ENCODE results near the gene TBC1D9B. TPM values are rescaled to one million over a fixed set of nuclear protein-coding genes. Genes with fewer than 3 reads are reported as not detected.

TBC1D9B gene
- total RNA-seq, 4 donors from 2014 or later = 71.4 to 125 (median 100) TPM

DNA sequence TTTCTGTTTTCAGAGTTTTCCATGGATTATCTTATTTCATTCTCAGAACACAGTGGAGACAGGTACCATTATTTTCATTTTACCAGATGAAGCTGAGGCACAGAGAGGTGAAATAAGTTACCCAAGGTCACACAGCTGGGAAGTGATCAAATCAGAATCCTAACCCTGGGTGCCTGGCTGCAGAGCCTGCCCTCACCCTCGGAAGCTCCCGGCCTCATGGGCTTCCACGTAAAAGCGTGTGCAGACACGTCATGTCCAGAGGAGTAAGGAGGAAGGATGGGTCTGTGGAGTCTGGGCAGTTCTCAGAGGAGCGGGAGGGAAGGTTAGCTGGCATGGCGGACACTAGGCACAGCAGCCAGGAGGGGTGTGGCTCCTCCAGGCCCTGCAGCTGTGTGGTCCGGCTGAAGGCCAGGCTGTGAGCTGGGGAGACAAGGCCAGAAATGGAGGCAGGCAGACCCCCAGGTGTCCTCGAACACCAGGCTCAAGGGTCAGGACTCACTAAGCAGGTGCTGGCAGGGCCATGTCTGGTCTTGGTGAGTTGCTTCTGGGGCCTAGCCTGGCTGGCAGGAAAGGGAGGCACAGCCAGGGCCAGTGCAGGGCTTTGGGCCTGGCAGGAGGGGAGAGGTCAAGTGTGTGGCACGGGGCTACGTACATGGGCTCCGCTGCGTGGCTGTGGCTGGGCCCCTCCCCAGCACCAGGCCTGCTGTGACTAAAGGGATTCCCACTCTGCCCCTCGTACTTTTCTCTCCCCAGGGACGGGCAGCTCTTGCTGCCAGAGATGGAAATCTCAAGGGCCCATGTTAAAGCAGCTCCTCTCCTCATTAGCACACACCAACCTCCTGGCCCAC is 5.6 kb downstream of the TBC1D9B start:
- 78 to 85% methylated on average over 15 of the region's 15 CpGs for WGBS, 2 donors
- intact Hi-C loops (cut with DNase I; ENCODE audit: low total_unique reads) = loop anchor here (10.0 kb wide), 1 partner anchor 97 kb away; the partner anchor contains the start of gene MGAT4B
- no peak for TF ChIP-seq POLR2A (IDR thresholded peaks at IDR 0.05)
- TF ChIP-seq, protein P1, sequence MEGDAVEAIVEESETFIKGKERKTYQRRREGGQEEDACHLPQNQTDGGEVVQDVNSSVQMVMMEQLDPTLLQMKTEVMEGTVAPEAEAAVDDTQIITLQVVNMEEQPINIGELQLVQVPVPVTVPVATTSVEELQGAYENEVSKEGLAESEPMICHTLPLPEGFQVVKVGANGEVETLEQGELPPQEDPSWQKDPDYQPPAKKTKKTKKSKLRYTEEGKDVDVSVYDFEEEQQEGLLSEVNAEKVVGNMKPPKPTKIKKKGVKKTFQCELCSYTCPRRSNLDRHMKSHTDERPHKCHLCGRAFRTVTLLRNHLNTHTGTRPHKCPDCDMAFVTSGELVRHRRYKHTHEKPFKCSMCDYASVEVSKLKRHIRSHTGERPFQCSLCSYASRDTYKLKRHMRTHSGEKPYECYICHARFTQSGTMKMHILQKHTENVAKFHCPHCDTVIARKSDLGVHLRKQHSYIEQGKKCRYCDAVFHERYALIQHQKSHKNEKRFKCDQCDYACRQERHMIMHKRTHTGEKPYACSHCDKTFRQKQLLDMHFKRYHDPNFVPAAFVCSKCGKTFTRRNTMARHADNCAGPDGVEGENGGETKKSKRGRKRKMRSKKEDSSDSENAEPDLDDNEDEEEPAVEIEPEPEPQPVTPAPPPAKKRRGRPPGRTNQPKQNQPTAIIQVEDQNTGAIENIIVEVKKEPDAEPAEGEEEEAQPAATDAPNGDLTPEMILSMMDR (IDR thresholded peaks at IDR 0.05) = no peak
- no peak overlapping the region for H3K4me3 ChIP-seq (ENCODE audit: low read depth, poor library complexity, severe bottlenecking)
- DNase-seq (ENCODE audit: low spot score in 2 of 2) = no peak

GRCh38 chr5:179901462-179901861 is 6.2 kb downstream of the TBC1D9B start:
- no peak overlapping the region for H3K4me3 ChIP-seq (ENCODE audit: low read depth, poor library complexity, severe bottlenecking)
- TF ChIP-seq, protein P1 (IDR thresholded peaks at IDR 0.05) = no peak
- TF ChIP-seq POLR2A (IDR thresholded peaks at IDR 0.05) = no peak
- no peak for DNase-seq (ENCODE audit: low spot score in 2 of 2)
- 92 to 97% methylated on average over 6 of the region's 6 CpGs for WGBS, 2 donors
- intact Hi-C loops (cut with DNase I; ENCODE audit: low total_unique reads) = loop anchor here (10.0 kb wide), 1 partner anchor 97 kb away; the partner anchor contains the start of gene MGAT4B

DNA sequence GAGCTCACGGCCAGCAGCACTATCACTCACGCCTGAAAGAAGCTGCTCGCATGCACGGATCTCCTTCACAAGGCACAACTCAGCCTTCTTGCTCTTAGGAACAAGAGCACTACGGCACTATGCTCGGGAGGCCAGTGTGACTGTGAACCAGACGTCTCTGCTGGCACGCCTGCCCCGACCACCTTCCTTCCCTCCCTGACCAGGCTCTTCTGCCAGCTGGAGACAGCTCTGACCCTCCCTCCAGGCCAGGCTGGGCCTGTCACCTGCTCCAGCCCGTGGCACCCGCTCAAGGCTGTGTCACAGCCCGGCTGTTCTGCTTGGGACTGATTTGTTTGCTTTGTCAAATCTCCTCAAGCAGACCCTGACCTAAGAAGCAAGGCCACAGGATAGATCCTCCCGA is 7.0 kb downstream of the TBC1D9B start:
- no peak overlapping the region for H3K4me3 ChIP-seq (ENCODE audit: low read depth, poor library complexity, severe bottlenecking)
- WGBS, 2 donors = 81 to 92% methylated on average over 13 of the region's 13 CpGs
- intact Hi-C loops (cut with DNase I; ENCODE audit: low total_unique reads) = loop anchor here (10.0 kb wide), 1 partner anchor 96 kb away; the partner anchor contains the start of gene MGAT4B
- TF ChIP-seq POLR2A (IDR thresholded peaks at IDR 0.05) = no peak
- TF ChIP-seq, protein P1 (IDR thresholded peaks at IDR 0.05) = no peak
- no peak for DNase-seq (ENCODE audit: low spot score in 2 of 2)

DNA sequence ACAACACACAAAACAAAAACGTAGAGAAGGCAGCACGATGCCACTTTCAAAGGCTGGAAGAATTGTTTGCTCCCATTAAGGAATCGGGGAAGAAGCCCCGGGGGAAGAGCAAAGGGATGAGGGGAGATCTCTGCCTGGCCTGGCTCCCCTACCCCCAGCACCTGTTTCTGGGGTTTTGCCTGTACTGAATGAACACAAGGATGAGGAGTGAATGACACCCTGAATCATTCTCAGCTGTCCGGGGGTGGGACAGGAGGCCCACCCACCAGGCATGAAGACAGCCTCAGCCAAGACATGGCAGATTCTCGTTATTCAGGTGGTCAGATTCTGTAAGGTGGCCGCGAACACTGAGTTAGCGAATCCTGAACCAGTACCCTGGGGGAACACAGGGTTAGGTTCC is 7.5 kb downstream of the TBC1D9B start:
- H3K4me3 ChIP-seq (ENCODE audit: low read depth, poor library complexity, severe bottlenecking) = no peak overlapping the region
- no peak for TF ChIP-seq POLR2A (IDR thresholded peaks at IDR 0.05)
- no peak for DNase-seq (ENCODE audit: low spot score in 2 of 2)
- intact Hi-C loops (cut with DNase I; ENCODE audit: low total_unique reads) = loop anchor here (10.0 kb wide), 1 partner anchor 95 kb away; the partner anchor contains the start of gene MGAT4B
- 81 to 85% methylated on average over 9 of the region's 9 CpGs for WGBS, 2 donors

GRCh38 chr5:179895861-179896260 is 11.8 kb downstream of the TBC1D9B start:
- WGBS, 2 donors = 85 to 90% methylated on average over 6 of the region's 6 CpGs
- no peak overlapping the region for H3K4me3 ChIP-seq (ENCODE audit: low read depth, poor library complexity, severe bottlenecking)
- TF ChIP-seq, protein P1 (IDR thresholded peaks at IDR 0.05) = no peak
- TF ChIP-seq POLR2A (IDR thresholded peaks at IDR 0.05) = no peak
- DNase-seq (ENCODE audit: low spot score in 2 of 2) = no peak
- intact Hi-C loops (cut with DNase I; ENCODE audit: low total_unique reads) = no loop called here

All from lower leg skin (tissue), 4 donors.